GM23338 (cell line): ENCODE data around the gene SPRED2. TPM values are rescaled to one million over a fixed set of nuclear protein-coding genes. Genes with fewer than 3 reads are reported as not detected.

ENCODE experiments used
- ATAC-seq: fragments of 200-7000 bp; cut with Tn5 transposase; 3 replicates; pipeline ENCODE4 v1.9.1; 2020
- DNase-seq: peaks from one replicate; pipeline ENCODE4 v3.0.0-alpha.2; 2015; ENCODE audit warnings: low spot score
- H2AFZ ChIP-seq: fragments of 200-600 bp; sonication (generic); 2 replicates; pipeline ENCODE4 v1.8.0; 2016; ENCODE audit warnings: antibody characterized with exemption, mild to moderate bottlenecking, moderate library complexity
- H3F3A ChIP-seq: fragments of 200-600 bp; sonication (generic); replicated peaks from 2 replicates; pipeline ENCODE4 v1.8.0; 2017; ENCODE audit warnings: antibody characterized with exemption, mixed run types, low read depth
- H3K27ac ChIP-seq: fragments of 200-600 bp; sonication (generic); 2 replicates; pipeline ENCODE4 v1.6.1; 2016; ENCODE audit warnings: low read depth
- H3K27me3 ChIP-seq: fragments of 200-600 bp; sonication (generic); 2 replicates; pipeline ENCODE4 v1.8.0; 2016; ENCODE audit warnings: mild to moderate bottlenecking, mixed run types, moderate library complexity; ENCODE audit not compliant: insufficient read depth
- H3K36me3 ChIP-seq: fragments of 200-600 bp; sonication (generic); 2 replicates; pipeline ENCODE4 v1.8.0; 2016; ENCODE audit warnings: mild to moderate bottlenecking; ENCODE audit not compliant: insufficient read depth
- H3K4me1 ChIP-seq: fragments of 200-600 bp; sonication (generic); 2 replicates; pipeline ENCODE4 v1.8.0; 2016; ENCODE audit warnings: mild to moderate bottlenecking, moderate library complexity; ENCODE audit not compliant: insufficient read depth
- H3K4me2 ChIP-seq: fragments of 200-600 bp; sonication (generic); 2 replicates; pipeline ENCODE4 v1.7.1; 2017; ENCODE audit warnings: mixed run types
- H3K4me3 ChIP-seq: fragments of 200-600 bp; sonication (generic); 2 replicates; pipeline ENCODE4 v1.6.1; 2016; ENCODE audit warnings: mixed run types
- H3K79me2 ChIP-seq: fragments of 200-600 bp; sonication (generic); replicated peaks from 2 replicates; pipeline ENCODE4 v1.8.0; 2017; ENCODE audit warnings: mild to moderate bottlenecking; ENCODE audit not compliant: insufficient read depth
- H3K9me2 ChIP-seq: fragments of 200-600 bp; sonication (generic); 2 replicates; pipeline ENCODE4 v1.8.0; 2017; ENCODE audit not compliant: insufficient read depth
- H4K20me1 ChIP-seq: fragments of 200-600 bp; sonication (generic); replicated peaks from 2 replicates; pipeline ENCODE4 v1.8.0; 2017; ENCODE audit warnings: mild to moderate bottlenecking; ENCODE audit not compliant: insufficient read depth
- H3K27ac Mint-ChIP-seq: 2 replicates; pipeline ENCODE4 v1.8.0; 2020; ENCODE audit warnings: inconsistent platforms, mild to moderate bottlenecking, moderate library complexity, mixed read lengths
- H3K27me3 Mint-ChIP-seq: 3 replicates; pipeline ENCODE4 v1.8.0; 2022; ENCODE audit warnings: low read depth, mild to moderate bottlenecking, moderate library complexity, mixed read lengths, inconsistent platforms; ENCODE audit not compliant: insufficient read depth, poor library complexity
- H3K36me3 Mint-ChIP-seq: 3 replicates; pipeline ENCODE4 v1.8.0; 2021; ENCODE audit warnings: low read depth, mild to moderate bottlenecking, inconsistent platforms, moderate library complexity, mixed read lengths
- H3K4me1 Mint-ChIP-seq: 3 replicates; pipeline ENCODE4 v1.8.0; 2020; ENCODE audit warnings: mild to moderate bottlenecking, inconsistent platforms, mixed read lengths
- H3K4me3 Mint-ChIP-seq: 3 replicates; pipeline ENCODE4 v1.8.0; 2021; ENCODE audit warnings: moderate library complexity, mild to moderate bottlenecking, inconsistent platforms, mixed read lengths
- H3K9me3 Mint-ChIP-seq: 3 replicates; pipeline ENCODE4 v1.8.0; 2020; ENCODE audit warnings: moderate library complexity, mild to moderate bottlenecking, inconsistent platforms, mixed read lengths
- CREB1 ChIP-seq: fragments of 250-450 bp; sonication (Bioruptor Pico); IDR thresholded peaks from 2 replicates; pipeline ENCODE4 v1.5.0; 2020; ENCODE audit warnings: low read depth, mild to moderate bottlenecking, moderate library complexity
- CTCF ChIP-seq, 2 experiments: fragments of 200-600 bp in 1 of 2; sonication (generic) in 1 of 2; conservative IDR thresholded peaks; 2 replicates each; pipeline versions ENCODE4 v1.5.1 to v1.6.1; 2016 to 2017; ENCODE audit warnings: antibody characterized with exemption in 2 of 2, low read depth in 2 of 2, mild to moderate bottlenecking in 2 of 2, moderate library complexity in 1 of 2
- ETS1 ChIP-seq: IDR thresholded peaks from 2 replicates; pipeline ENCODE4 v1.6.1; 2016; ENCODE audit warnings: antibody characterized with exemption
- EZH2 ChIP-seq: fragments of 200-600 bp; sonication (generic); IDR thresholded peaks from one replicate; pipeline ENCODE4 v1.8.0; 2017; ENCODE audit warnings: antibody characterized with exemption, mild to moderate bottlenecking, low read depth; ENCODE audit not compliant: unreplicated experiment
- EZH2phosphoT487 ChIP-seq: fragments of 200-600 bp; sonication (generic); IDR thresholded peaks from one replicate; pipeline ENCODE4 v1.8.1; 2018; ENCODE audit warnings: antibody characterized with exemption; ENCODE audit not compliant: unreplicated experiment
- JUNB ChIP-seq: IDR thresholded peaks from one replicate; pipeline ENCODE4 v1.6.1; 2016; ENCODE audit warnings: antibody characterized with exemption; ENCODE audit not compliant: unreplicated experiment
- NANOG ChIP-seq: IDR thresholded peaks from 2 replicates; pipeline ENCODE4 v1.6.1; 2016; ENCODE audit warnings: antibody characterized with exemption, borderline replicate concordance
- POLR2AphosphoS5 ChIP-seq: IDR thresholded peaks from 2 replicates; pipeline ENCODE4 v1.6.1; 2016; ENCODE audit warnings: antibody characterized with exemption, low read depth
- ZNF114 ChIP-seq: fragments of 250-450 bp; sonication (Bioruptor Pico); IDR thresholded peaks from 2 replicates; pipeline ENCODE4 v1.5.0; 2020; ENCODE audit warnings: mild to moderate bottlenecking, moderate library complexity
- ZNF331 ChIP-seq: fragments of 250-450 bp; sonication (Bioruptor Pico); IDR thresholded peaks from 2 replicates; pipeline ENCODE4 v1.5.0; 2020; ENCODE audit warnings: low read depth, mild to moderate bottlenecking, moderate library complexity
- ZNF462 ChIP-seq: fragments of 250-450 bp; sonication (Bioruptor Pico); IDR thresholded peaks from 2 replicates; pipeline ENCODE4 v1.5.0; 2020; ENCODE audit warnings: mild to moderate bottlenecking, moderate library complexity
- polyA plus RNA-seq: library from polyadenylated mRNA; unstranded; fragments of >200 nt; fragmentation: Nextera tagmentation; extraction: Ambion mirVana; gene quantifications from 2 replicates; pipeline ENCODE4 v1.2.1, GENCODE V29; 2016
- total RNA-seq: library from RNA; depleted of rRNA; stranded (reverse); fragments of >200 nt; shearing (Covaris generic); gene quantifications from 2 replicates; pipeline ENCODE4 v1.2.3, GENCODE V29; 2014

SPRED2 gene
- total and polyA plus RNA-seq, 2 experiments from 2014 or later, result 8.7 to 13.0 TPM

GRCh38 chr2:65393046-65393445, 39.4 kb downstream of the SPRED2 start:
- H3K36me3 ChIP-seq, result no peaks in the 10 kb centered on the region
- TF ChIP-seq ZNF462 (CRISPR knock-in tag) (no peak), POLR2AphosphoS5 (no peak), EZH2phosphoT487 (no peak), CREB1 (CRISPR knock-in tag) (no peak), ZNF114 (CRISPR knock-in tag) (no peak), JUNB (no peak), EZH2 (no peak), NANOG (no peak), ETS1 (no peak), ZNF331 (CRISPR knock-in tag) (no peak), CTCF (conservative IDR thresholded peaks at IDR 0.05; ENCODE audit: low read depth in 2 of 2) (no peak)
- peaks cover 16% of the 10 kb centered on the region for H3K4me1 ChIP-seq
- Mint-ChIP-seq H3K4me3 (no peak overlapping the region), H3K4me1 (peaks cover 59% of the 10 kb centered on the region), H3K9me3 (no peaks in the 10 kb centered on the region), H3K27me3 (peaks cover 2% of the 10 kb centered on the region), H3K27ac (no peak overlapping the region), H3K36me3 (no peaks in the 10 kb centered on the region)
- peaks cover 57% of the 10 kb centered on the region for H3K79me2 ChIP-seq
- H3F3A ChIP-seq, result no peaks in the 10 kb centered on the region
- no peak overlapping the region for H3K27ac ChIP-seq
- peaks cover 30% of the 10 kb centered on the region for H4K20me1 ChIP-seq
- H3K27me3 ChIP-seq, result no peaks in the 10 kb centered on the region
- H3K9me2 ChIP-seq, result no peaks in the 10 kb centered on the region
- no peak for DNase-seq
- H2AFZ ChIP-seq, result no peak overlapping the region
- no peak for ATAC-seq
- H3K4me3 ChIP-seq, result no peak overlapping the region
- H3K4me2 ChIP-seq, result no peak overlapping the region
